GM06990 (cell line): ENCODE data around the gene KLHL35.

ENCODE experiments used
- DNase-seq: peaks from one replicate; pipeline ENCODE4 v3.0.0-alpha.2; 2011; ENCODE audit not compliant: insufficient read length; ENCODE audit errors: extremely low read depth
- H3K27me3 ChIP-seq: replicated peaks from 2 replicates; pipeline ENCODE4 v1.6.0; 2011; ENCODE audit warnings: low read length; ENCODE audit not compliant: control insufficient read depth, insufficient read depth
- H3K36me3 ChIP-seq: 2 replicates; pipeline ENCODE4 v1.5.1; 2011; ENCODE audit warnings: low read length; ENCODE audit not compliant: control insufficient read depth, insufficient read depth
- H3K4me3 ChIP-seq: replicated peaks from 2 replicates; pipeline ENCODE4 v1.5.1; 2011; ENCODE audit warnings: low read depth, mild to moderate bottlenecking, control low read depth, low read length
- TF ChIP-seq, protein P1 (sequence below): IDR thresholded peaks from 2 replicates; pipeline ENCODE4 v1.5.1; 2011; ENCODE audit warnings: low read length, control low read depth, mild to moderate bottlenecking, inconsistent platforms; ENCODE audit not compliant: insufficient read depth, poor library complexity, severe bottlenecking

Gene KLHL35

GRCh38 chr11:75408957-75409219, 24.1 kb downstream of the KLHL35 start:
- DNase-seq: no peak
- TF ChIP-seq, protein P1, sequence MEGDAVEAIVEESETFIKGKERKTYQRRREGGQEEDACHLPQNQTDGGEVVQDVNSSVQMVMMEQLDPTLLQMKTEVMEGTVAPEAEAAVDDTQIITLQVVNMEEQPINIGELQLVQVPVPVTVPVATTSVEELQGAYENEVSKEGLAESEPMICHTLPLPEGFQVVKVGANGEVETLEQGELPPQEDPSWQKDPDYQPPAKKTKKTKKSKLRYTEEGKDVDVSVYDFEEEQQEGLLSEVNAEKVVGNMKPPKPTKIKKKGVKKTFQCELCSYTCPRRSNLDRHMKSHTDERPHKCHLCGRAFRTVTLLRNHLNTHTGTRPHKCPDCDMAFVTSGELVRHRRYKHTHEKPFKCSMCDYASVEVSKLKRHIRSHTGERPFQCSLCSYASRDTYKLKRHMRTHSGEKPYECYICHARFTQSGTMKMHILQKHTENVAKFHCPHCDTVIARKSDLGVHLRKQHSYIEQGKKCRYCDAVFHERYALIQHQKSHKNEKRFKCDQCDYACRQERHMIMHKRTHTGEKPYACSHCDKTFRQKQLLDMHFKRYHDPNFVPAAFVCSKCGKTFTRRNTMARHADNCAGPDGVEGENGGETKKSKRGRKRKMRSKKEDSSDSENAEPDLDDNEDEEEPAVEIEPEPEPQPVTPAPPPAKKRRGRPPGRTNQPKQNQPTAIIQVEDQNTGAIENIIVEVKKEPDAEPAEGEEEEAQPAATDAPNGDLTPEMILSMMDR: no peak
- Histone ChIP-seq H3K4me3 (no peak overlapping the region), H3K27me3 (no peaks in the 10 kb centered on the region), H3K36me3 (peaks cover 29% of the 10 kb centered on the region)

DNA sequence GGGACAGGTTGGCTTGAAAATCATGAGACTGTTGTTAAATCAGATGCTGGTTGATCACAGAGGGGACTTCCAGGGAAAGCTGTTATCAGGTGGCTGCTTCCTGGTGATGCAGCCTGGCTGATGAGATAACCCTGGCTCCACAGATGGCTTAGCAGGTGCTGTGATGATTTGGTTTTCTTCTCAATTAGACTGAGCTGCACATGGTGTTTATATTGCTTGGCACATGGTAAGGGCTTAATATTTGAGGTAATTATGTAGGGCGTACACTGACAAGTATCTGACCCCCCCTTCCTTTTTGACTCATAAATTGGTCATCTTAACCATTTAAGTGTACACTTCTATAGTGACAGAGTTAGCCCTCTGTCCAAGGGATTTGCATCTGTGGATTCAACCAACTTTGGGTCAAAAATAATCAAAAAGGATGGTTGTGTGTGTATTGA, 26.6 kb downstream of the KLHL35 start:
- DNase-seq: no peak
- TF ChIP-seq, protein P1: no peak
- Histone ChIP-seq H3K4me3 (no peak overlapping the region), H3K27me3 (no peaks in the 10 kb centered on the region), H3K36me3 (peaks cover 37% of the 10 kb centered on the region)

GRCh38 chr11:75403983-75404658, 28.9 kb downstream of the KLHL35 start:
- Histone ChIP-seq H3K36me3 (peaks cover 40% of the 10 kb centered on the region), H3K4me3 (no peak overlapping the region), H3K27me3 (no peaks in the 10 kb centered on the region)
- TF ChIP-seq, protein P1: no peak
- DNase-seq: no peak

- Histone ChIP-seq H3K27me3 (no peaks in the 10 kb centered on the region), H3K36me3 (peaks cover 38% of the 10 kb centered on the region), H3K4me3 (no peak overlapping the region)
- DNase-seq: no peak
- TF ChIP-seq, protein P1: no peak
These were observed 30.0 kb downstream of the KLHL35 start for GRCh38 chr11:75403037-75403436.

DNA sequence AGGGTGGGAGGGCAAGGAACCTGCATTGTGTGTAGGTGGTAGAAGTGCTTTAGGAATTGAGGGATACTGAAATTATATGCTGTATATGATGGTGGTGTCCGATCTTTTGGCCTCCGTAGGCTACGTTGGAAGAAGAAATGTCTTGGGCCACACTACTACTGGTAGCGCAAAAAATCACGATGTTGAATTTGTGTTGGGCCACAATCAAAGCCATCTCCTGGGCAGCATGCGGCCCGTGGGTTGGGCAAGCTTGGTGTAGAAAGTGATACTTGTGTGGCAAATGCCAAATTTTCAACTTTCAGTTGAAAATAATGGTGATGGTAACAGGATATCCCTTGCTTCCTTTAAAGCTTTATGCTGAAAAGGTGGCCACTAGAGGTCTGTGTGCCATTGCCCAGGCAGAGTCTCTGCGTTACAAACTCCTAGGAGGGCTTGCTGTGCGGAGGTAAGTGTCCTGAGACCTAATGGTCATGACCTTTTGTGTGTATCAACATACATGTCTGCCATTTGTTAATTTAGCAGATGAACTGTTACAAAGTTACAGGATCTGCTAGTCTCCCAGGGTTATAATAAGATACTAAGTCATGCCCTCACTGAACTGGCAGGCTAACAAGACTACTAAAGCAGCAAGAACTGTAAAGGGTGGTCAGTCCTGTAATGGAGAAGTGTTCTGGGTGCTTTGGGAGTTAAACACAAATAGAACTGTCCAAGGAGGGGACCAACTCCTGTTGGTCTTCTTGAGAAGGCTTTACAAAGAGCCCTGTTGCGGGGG, 30.8 kb downstream of the KLHL35 start:
- TF ChIP-seq, protein P1: no peak

More for the DNA sequence above, 30.8 kb downstream of the KLHL35 start:
- Histone ChIP-seq H3K4me3 (peak overlapping the region; percentile 85), H3K36me3 (peaks cover 38% of the 10 kb centered on the region), H3K27me3 (no peaks in the 10 kb centered on the region)
- DNase-seq: no peak
